NT2/D1 (cell line): ENCODE measurements around the gene PEPD.

ENCODE experiments used
- DNase-seq: peaks from one replicate; pipeline ENCODE4 v3.0.0-alpha.2; 2011; ENCODE audit warnings: low read depth, low spot score
- H3K27me3 ChIP-seq: 2 replicates; pipeline ENCODE4 v1.6.0; 2011; ENCODE audit warnings: mild to moderate bottlenecking; ENCODE audit not compliant: insufficient read length, insufficient read depth
- H3K36me3 ChIP-seq: 2 replicates; pipeline ENCODE4 v1.6.1; 2011; ENCODE audit warnings: mild to moderate bottlenecking, low read length, mixed read lengths; ENCODE audit not compliant: insufficient read depth, insufficient read length
- H3K4me1 ChIP-seq: 2 replicates; pipeline ENCODE4 v1.5.1; 2011; ENCODE audit not compliant: insufficient read depth, insufficient read length
- H3K4me3 ChIP-seq: 2 replicates; pipeline ENCODE4 v1.5.1; 2011; ENCODE audit warnings: low read depth; ENCODE audit not compliant: insufficient read length
- H3K9ac ChIP-seq: 2 replicates; pipeline ENCODE4 v1.6.0; 2011; ENCODE audit warnings: low read depth; ENCODE audit not compliant: insufficient read length
- H3K9me3 ChIP-seq: 2 replicates; pipeline ENCODE4 v1.5.1; 2011; ENCODE audit warnings: mild to moderate bottlenecking, low read length; ENCODE audit not compliant: insufficient read depth
- SUZ12 ChIP-seq: IDR thresholded peaks from 2 replicates; pipeline ENCODE4 v1.6.1; 2011; ENCODE audit not compliant: insufficient read length, insufficient read depth; ENCODE audit errors: extremely low read depth
- YY1 ChIP-seq: IDR thresholded peaks from 2 replicates; pipeline ENCODE4 v1.6.1; 2011; ENCODE audit not compliant: insufficient read length, insufficient read depth
- ZNF274 ChIP-seq: IDR thresholded peaks from 2 replicates; pipeline ENCODE4 v1.6.1; 2011; ENCODE audit warnings: mild to moderate bottlenecking, low read depth, low read length

PEPD gene

DNA sequence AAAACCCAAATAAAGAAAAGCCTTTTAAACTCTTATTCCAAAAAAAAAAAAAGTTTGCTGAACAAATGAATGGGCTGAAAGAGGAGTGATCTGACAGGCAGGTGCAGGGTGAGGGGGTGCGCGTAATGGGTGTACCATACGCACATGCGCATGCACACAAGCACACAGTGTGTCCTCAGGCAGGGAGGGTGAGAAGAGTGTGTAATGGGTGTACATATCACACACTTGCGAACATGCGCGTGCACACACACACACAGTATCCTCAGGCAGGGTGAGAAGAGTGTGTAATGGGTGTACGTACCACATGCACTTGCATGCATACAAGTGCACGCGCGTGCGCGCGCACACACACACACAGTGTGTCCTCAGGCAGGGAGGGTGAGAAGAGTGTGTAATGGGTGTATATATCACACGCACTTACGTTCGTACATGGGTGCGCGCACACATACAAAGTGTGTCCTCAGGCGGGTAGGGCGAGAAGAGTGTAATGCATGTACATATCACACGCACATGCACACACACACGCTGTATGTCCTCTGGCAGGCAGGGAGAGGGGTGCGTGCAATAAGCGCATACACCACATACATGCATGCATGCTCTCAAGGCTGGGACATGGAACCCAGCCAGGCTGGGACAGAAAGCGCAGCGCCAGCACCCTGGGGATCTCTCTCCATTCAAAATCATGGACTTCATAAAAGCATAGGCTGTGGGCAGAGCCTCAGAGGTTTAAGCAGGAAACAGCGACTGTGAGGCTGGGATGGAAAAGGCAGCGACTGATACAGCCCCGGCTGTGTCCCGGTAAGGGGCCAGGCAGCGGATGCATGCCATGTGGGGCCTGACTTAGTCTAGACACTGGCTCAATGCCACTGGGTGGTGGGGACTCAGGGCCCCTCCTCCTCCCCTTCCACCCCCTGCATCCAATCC is 77.7 kb downstream of the PEPD start:
- no peak for DNase-seq
- no peaks in the 10 kb centered on the region for H3K9me3 ChIP-seq
- H3K27me3 ChIP-seq: no peaks in the 10 kb centered on the region
- H3K36me3 ChIP-seq: peaks cover 20% of the 10 kb centered on the region
- no peaks in the 10 kb centered on the region for H3K4me1 ChIP-seq
- H3K9ac ChIP-seq: no peak overlapping the region
- H3K4me3 ChIP-seq: no peak overlapping the region
- TF ChIP-seq ZNF274: no peak
- no peak for TF ChIP-seq YY1
- no peak for TF ChIP-seq SUZ12

- H3K27me3 ChIP-seq: no peaks in the 10 kb centered on the region
- TF ChIP-seq SUZ12: no peak
- TF ChIP-seq ZNF274: no peak
- TF ChIP-seq YY1: no peak
Observed at GRCh38 chr19:33442706-33443105, 78.9 kb downstream of the PEPD start.

GRCh38 chr19:33441828-33442227 is 79.8 kb downstream of the PEPD start:
- Histone ChIP-seq H3K4me1 (no peaks in the 10 kb centered on the region), H3K9ac (no peak overlapping the region), H3K27me3 (no peaks in the 10 kb centered on the region), H3K4me3 (no peak overlapping the region), H3K9me3 (no peaks in the 10 kb centered on the region), H3K36me3 (peaks cover 17% of the 10 kb centered on the region)
- TF ChIP-seq SUZ12: no peak
- no peak for TF ChIP-seq YY1
- TF ChIP-seq ZNF274: no peak
- no peak for DNase-seq

More at GRCh38 chr19:33442706-33443105, 78.9 kb downstream of the PEPD start:
- DNase-seq: no peak
- Histone ChIP-seq H3K4me3 (no peak overlapping the region), H3K9me3 (no peaks in the 10 kb centered on the region), H3K4me1 (no peaks in the 10 kb centered on the region), H3K36me3 (peaks cover 20% of the 10 kb centered on the region), H3K9ac (no peak overlapping the region)

DNA sequence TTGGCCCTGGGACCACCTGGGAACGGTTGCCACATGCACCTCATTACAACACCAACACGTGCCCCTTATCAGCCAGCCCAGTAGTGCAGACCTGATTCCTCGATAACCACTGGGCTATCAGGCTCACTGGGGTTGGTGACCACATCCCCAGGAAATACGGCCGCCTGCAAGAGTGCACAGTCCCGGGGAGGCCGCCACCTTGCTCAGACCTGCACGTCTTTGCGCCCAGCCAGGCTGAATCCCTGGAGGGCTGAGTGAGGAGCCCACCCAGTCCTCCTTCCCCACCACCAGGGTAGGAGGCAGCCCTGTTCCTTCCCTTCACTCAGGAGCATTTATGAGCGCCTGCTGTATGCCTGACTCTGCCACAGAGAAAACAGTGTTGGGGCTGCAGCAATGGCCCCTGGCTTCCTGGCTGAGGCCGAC is 80.3 kb downstream of the PEPD start:
- Histone ChIP-seq H3K9ac (no peak overlapping the region), H3K36me3 (peaks cover 17% of the 10 kb centered on the region), H3K27me3 (no peaks in the 10 kb centered on the region), H3K4me1 (no peaks in the 10 kb centered on the region), H3K9me3 (no peaks in the 10 kb centered on the region), H3K4me3 (no peak overlapping the region)
- DNase-seq: no peak
- TF ChIP-seq SUZ12 (no peak), YY1 (no peak), ZNF274 (no peak)

DNA sequence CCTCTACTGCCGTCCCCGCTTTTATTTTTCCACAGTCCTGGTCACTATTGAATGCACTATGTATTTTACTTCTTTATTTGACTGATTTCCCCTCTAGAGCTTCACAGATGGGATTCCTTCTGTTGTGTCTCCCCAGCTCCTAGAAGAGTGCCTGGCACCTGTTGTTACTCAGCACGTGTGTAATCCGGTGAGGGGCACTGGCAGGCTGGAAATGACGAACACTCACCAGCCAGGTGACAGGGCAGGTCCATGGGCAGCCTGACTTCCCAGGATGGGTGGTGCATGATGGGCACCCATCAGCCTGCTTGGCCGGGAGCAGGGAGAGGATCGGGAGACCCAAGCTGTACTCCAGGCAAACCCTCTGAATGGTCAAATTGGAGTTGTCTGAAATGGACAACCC is 80.9 kb downstream of the PEPD start:
- no peak overlapping the region for H3K4me3 ChIP-seq
- TF ChIP-seq SUZ12: no peak
- no peak for TF ChIP-seq ZNF274
- TF ChIP-seq YY1: no peak
- H3K27me3 ChIP-seq: no peaks in the 10 kb centered on the region
- H3K36me3 ChIP-seq: peaks cover 17% of the 10 kb centered on the region
- no peaks in the 10 kb centered on the region for H3K4me1 ChIP-seq
- H3K9ac ChIP-seq: no peak overlapping the region
- H3K9me3 ChIP-seq: no peaks in the 10 kb centered on the region
- DNase-seq: no peak

GRCh38 chr19:33440241-33440640 is 81.3 kb downstream of the PEPD start:
- Histone ChIP-seq H3K4me1 (peaks cover 3% of the 10 kb centered on the region), H3K4me3 (no peak overlapping the region), H3K36me3 (peaks cover 17% of the 10 kb centered on the region), H3K9ac (no peak overlapping the region), H3K27me3 (no peaks in the 10 kb centered on the region), H3K9me3 (no peaks in the 10 kb centered on the region)
- no peak for DNase-seq
- no peak for TF ChIP-seq ZNF274
- TF ChIP-seq YY1: no peak
- no peak for TF ChIP-seq SUZ12

DNA sequence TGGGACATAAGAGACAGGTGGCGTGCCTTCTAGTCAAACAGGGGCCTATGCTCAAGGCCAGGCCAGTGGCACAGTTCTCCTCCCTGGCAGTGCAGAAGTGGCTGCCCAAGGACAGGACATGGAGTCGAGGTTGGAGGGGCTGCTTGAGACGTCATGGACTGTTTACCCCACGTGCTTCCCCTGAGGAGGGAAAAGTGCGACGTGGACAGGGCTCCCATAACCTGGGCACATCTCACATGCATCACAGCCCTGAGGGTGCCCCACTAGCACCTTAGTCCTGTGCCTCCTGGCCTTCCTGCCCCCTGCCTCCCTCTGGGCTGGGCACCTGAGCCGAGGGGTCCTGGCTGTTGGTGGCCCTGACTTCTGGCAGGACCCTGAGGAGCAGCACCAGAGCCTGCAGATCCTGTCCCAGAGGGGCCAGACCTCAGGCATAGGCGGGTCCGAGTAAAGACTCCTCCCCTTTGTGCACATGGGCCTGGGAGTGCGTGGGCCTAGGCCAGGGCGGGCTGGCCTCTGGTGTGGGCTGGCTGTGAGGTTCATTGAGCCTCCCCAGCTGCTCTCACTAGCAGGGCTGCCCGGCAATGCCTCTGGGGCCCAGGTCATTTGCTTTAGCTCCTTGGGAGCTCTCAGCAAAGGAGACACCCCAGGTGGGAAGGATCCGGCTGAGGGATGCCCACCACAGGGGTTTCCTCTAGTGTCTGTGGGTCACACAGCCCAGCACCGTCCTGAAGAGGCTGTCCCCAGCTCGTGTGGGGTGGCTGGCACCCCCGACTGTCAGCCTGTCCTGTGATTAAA is 82.4 kb downstream of the PEPD start:
- no peaks in the 10 kb centered on the region for H3K27me3 ChIP-seq
- H3K9me3 ChIP-seq: no peaks in the 10 kb centered on the region
- peaks cover 3% of the 10 kb centered on the region for H3K4me1 ChIP-seq
- no peak for DNase-seq
- no peak overlapping the region for H3K9ac ChIP-seq
- TF ChIP-seq SUZ12: no peak
- no peak for TF ChIP-seq YY1
- H3K36me3 ChIP-seq: peaks cover 11% of the 10 kb centered on the region
- H3K4me3 ChIP-seq: no peak overlapping the region
